Neural cell (in vitro differentiated cells): ENCODE results near the gene PTAFR.

Experiments used
- POLR2AphosphoS5 ChIP-seq: IDR thresholded peaks from 2 replicates; pipeline ENCODE4 v1.6.1; 2012
- REST ChIP-seq: IDR thresholded peaks from 2 replicates; pipeline ENCODE4 v1.6.1; 2012; ENCODE audit warnings: borderline replicate concordance
- TF ChIP-seq, protein P1 (sequence below): fragments of 450-650 bp; IDR thresholded peaks from 2 replicates; pipeline ENCODE4 v1.5.1; 2014; ENCODE audit warnings: antibody characterized with exemption, mild to moderate bottlenecking, moderate library complexity; ENCODE audit not compliant: poor library complexity, severe bottlenecking

DNA sequence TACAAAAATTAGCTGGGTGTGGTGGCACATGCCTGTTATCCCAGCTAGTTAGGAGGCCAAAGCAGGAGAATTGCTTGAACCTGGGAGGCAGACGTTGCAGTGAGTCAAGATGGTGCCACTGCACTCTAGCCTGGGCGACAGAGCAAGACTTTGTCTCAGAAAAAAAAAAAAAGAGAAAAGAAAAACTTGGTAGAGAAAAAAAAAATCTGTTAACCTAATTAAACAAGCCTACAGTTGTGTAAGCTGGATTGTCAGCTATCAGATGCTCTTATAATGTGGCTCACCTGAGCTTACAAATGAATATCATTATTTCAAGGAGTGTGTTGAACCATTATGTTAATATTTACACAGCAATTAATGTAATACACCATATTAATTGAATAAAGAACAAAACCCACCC, 61.6 kb downstream of the PTAFR start:
- TF ChIP-seq, protein P1, sequence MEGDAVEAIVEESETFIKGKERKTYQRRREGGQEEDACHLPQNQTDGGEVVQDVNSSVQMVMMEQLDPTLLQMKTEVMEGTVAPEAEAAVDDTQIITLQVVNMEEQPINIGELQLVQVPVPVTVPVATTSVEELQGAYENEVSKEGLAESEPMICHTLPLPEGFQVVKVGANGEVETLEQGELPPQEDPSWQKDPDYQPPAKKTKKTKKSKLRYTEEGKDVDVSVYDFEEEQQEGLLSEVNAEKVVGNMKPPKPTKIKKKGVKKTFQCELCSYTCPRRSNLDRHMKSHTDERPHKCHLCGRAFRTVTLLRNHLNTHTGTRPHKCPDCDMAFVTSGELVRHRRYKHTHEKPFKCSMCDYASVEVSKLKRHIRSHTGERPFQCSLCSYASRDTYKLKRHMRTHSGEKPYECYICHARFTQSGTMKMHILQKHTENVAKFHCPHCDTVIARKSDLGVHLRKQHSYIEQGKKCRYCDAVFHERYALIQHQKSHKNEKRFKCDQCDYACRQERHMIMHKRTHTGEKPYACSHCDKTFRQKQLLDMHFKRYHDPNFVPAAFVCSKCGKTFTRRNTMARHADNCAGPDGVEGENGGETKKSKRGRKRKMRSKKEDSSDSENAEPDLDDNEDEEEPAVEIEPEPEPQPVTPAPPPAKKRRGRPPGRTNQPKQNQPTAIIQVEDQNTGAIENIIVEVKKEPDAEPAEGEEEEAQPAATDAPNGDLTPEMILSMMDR = no peak
- TF ChIP-seq POLR2AphosphoS5 = no peak
- no peak for TF ChIP-seq REST
